GM23248 (cell line): ENCODE results near the gene SCAPER. TPM values are rescaled to one million over a fixed set of nuclear protein-coding genes. Genes with fewer than 3 reads are reported as not detected.

Experiments
- DNase-seq: peaks from one replicate; pipeline ENCODE4 v3.0.0-alpha.2; 2015
- H2AFZ ChIP-seq: fragments of 200-600 bp; sonication (generic); 2 replicates; pipeline ENCODE4 v1.6.1; 2016; ENCODE audit warnings: antibody characterized with exemption
- H3F3A ChIP-seq: fragments of 200-600 bp; sonication (generic); 2 replicates; pipeline ENCODE4 v1.6.1; 2016; ENCODE audit warnings: mild to moderate bottlenecking, antibody characterized with exemption, mixed run types; ENCODE audit not compliant: insufficient read depth
- H3K27ac ChIP-seq: fragments of 200-600 bp; sonication (generic); 2 replicates; pipeline ENCODE4 v1.5.1; 2016; ENCODE audit warnings: mild to moderate bottlenecking
- H3K27me3 ChIP-seq: fragments of 200-600 bp; sonication (generic); replicated peaks from 2 replicates; pipeline ENCODE4 v1.6.1; 2016; ENCODE audit warnings: mild to moderate bottlenecking; ENCODE audit not compliant: insufficient read depth
- H3K36me3 ChIP-seq: fragments of 200-600 bp; sonication (generic); 2 replicates; pipeline ENCODE4 v1.6.1; 2016; ENCODE audit warnings: low read depth, mild to moderate bottlenecking
- H3K4me1 ChIP-seq: fragments of 200-600 bp; sonication (generic); 2 replicates; pipeline ENCODE4 v1.6.1; 2016; ENCODE audit warnings: mild to moderate bottlenecking; ENCODE audit not compliant: insufficient read depth
- H3K4me2 ChIP-seq: fragments of 200-600 bp; sonication (generic); one replicate; pipeline ENCODE4 v1.6.1; 2016; ENCODE audit warnings: mild to moderate bottlenecking; ENCODE audit not compliant: unreplicated experiment
- H3K4me3 ChIP-seq: fragments of 200-600 bp; sonication (generic); 2 replicates; pipeline ENCODE4 v1.5.1; 2016; ENCODE audit warnings: mild to moderate bottlenecking
- H3K79me2 ChIP-seq: fragments of 200-600 bp; sonication (generic); 2 replicates; pipeline ENCODE4 v1.6.1; 2016; ENCODE audit warnings: mild to moderate bottlenecking; ENCODE audit not compliant: insufficient read depth
- H3K9ac ChIP-seq: fragments of 200-600 bp; sonication (generic); 2 replicates; pipeline ENCODE4 v1.6.1; 2016; ENCODE audit warnings: mild to moderate bottlenecking
- H3K9me2 ChIP-seq: fragments of 200-600 bp; sonication (generic); 2 replicates; pipeline ENCODE4 v1.6.1; 2016; ENCODE audit warnings: mixed run types, mild to moderate bottlenecking, moderate library complexity; ENCODE audit not compliant: insufficient read depth
- H3K9me3 ChIP-seq: fragments of 200-600 bp; sonication (generic); one replicate; pipeline ENCODE4 v1.6.1; 2017; ENCODE audit warnings: low read depth
- H4K20me1 ChIP-seq: fragments of 200-600 bp; sonication (generic); 2 replicates; pipeline ENCODE4 v1.6.0; 2016; ENCODE audit not compliant: insufficient read depth
- EZH2 ChIP-seq: fragments of 200-600 bp; sonication (generic); IDR thresholded peaks from 2 replicates; pipeline ENCODE4 v1.6.1; 2018; ENCODE audit warnings: antibody characterized with exemption, mild to moderate bottlenecking; ENCODE audit not compliant: insufficient read depth, poor library complexity, severe bottlenecking
- EZH2phosphoT487 ChIP-seq: fragments of 200-600 bp; sonication (generic); IDR thresholded peaks from 2 replicates; pipeline ENCODE4 v1.6.1; 2018; ENCODE audit warnings: antibody characterized with exemption, moderate library complexity, mild to moderate bottlenecking, low read depth; ENCODE audit not compliant: insufficient read depth
- WGBS, 2 experiments: methylation state at CpG; one replicate each; pipeline ENCODE4 v1.1.6; 2015 to 2017; ENCODE audit warnings: low lambda C conversion rate in 2 of 2, low coverage in 1 of 2; ENCODE audit errors: missing lambda C conversion rate in 2 of 2; 5-methylcytosine and 5-hydroxymethylcytosine counted together
- in situ Hi-C: fragments of 300-500 bp; cut with MboI; formaldehyde crosslinking; loops from 2 replicates; pipeline ENCODE4 v1.15.0; 2020
- polyA plus RNA-seq: library from polyadenylated mRNA; unstranded; fragments of >200 nt; fragmentation: Nextera tagmentation; extraction: Ambion mirVana; gene quantifications from 2 replicates; pipeline ENCODE4 v1.2.1, GENCODE V29; 2016
- total RNA-seq: library from RNA; depleted of rRNA; stranded (reverse); fragments of >200 nt; shearing (Covaris generic); gene quantifications from 2 replicates; pipeline ENCODE4 v1.2.3, GENCODE V29; 2014; rRNA removed

The SCAPER gene
- total RNA-seq: 5.9 and 10.4 TPM in 2 replicates
- 5.5 and 7.8 TPM in 2 replicates for polyA plus RNA-seq

GRCh38 chr15:76905013-76905839 lies at the start of gene SCAPER:
SCAPER (minus strand) TSS chr15:76905340; CDS start chr15:76883817, 21,523 bp downstream.
- peak within 1 kb of the TSS; percentile 77 for H3K9ac ChIP-seq
- peak within 1 kb of the TSS; percentile 73 for H3K4me3 ChIP-seq
- H3K9me3 ChIP-seq: no peaks in the 10 kb centered on the region
- peak; percentile 92 for DNase-seq
- in situ Hi-C loops: no loop called here
- H3F3A ChIP-seq: peaks cover 14% of the 10 kb centered on the region
- no peaks in the 10 kb centered on the region for H3K9me2 ChIP-seq
- peak within 1 kb of the TSS; percentile 85 for H3K4me2 ChIP-seq
- no peaks in the 10 kb centered on the region for H3K27me3 ChIP-seq
- no peak for TF ChIP-seq EZH2phosphoT487
- TF ChIP-seq EZH2: no peak
- H3K4me1 ChIP-seq: peaks cover 25% of the 10 kb centered on the region
- H3K79me2 ChIP-seq: peaks cover 9% of the 10 kb centered on the region; the same call in 1 of the 2 replicates
- H3K27ac ChIP-seq: no peak within 1 kb of the TSS
- no peaks in the 10 kb centered on the region for H3K36me3 ChIP-seq
- WGBS, 2 experiments: 1% methylated on average over 53 to 73 of the region's 78 CpGs
- peak within 1 kb of the TSS; percentile 99 for H2AFZ ChIP-seq
- no peaks in the 10 kb centered on the region for H4K20me1 ChIP-seq

- no peaks in the 10 kb centered on the region for H3K9me2 ChIP-seq
- TF ChIP-seq EZH2phosphoT487 (no peak), EZH2 (no peak)
- H3K9ac ChIP-seq: no peak overlapping the region
- H3K36me3 ChIP-seq: 0 out of 2 replicates have a peak, but pooled peaks cover 6% of the 10 kb centered on the region
- in situ Hi-C loops: no loop called here
- no peak overlapping the region for H2AFZ ChIP-seq
- H3K4me3 ChIP-seq: no peak overlapping the region
- 57 to 58% methylated on average over 2 of the region's 2 CpGs for WGBS, 2 experiments
- H4K20me1 ChIP-seq: no peaks in the 10 kb centered on the region
- no peaks in the 10 kb centered on the region for H3K27me3 ChIP-seq
- DNase-seq: no peak
- no peak overlapping the region for H3K27ac ChIP-seq
- no peaks in the 10 kb centered on the region for H3F3A ChIP-seq
- no peaks in the 10 kb centered on the region for H3K79me2 ChIP-seq
- no peaks in the 10 kb centered on the region for H3K4me1 ChIP-seq
- H3K9me3 ChIP-seq: no peaks in the 10 kb centered on the region
- no peak overlapping the region for H3K4me2 ChIP-seq
Measured at GRCh38 chr15:76954744-76955143, 49.6 kb upstream of the SCAPER start.

GRCh38 chr15:76953913-76954312 lies 48.8 kb upstream of the SCAPER start:
- Histone ChIP-seq H3K9me2 (no peaks in the 10 kb centered on the region), H3K27me3 (no peaks in the 10 kb centered on the region), H2AFZ (no peak overlapping the region), H3K4me3 (no peak overlapping the region), H3K4me1 (no peaks in the 10 kb centered on the region), H4K20me1 (no peaks in the 10 kb centered on the region), H3K79me2 (no peaks in the 10 kb centered on the region), H3K4me2 (no peak overlapping the region), H3K36me3 (peaks cover 12% of the 10 kb centered on the region; the same call in 1 of the 2 replicates), H3F3A (no peaks in the 10 kb centered on the region), H3K9ac (no peak overlapping the region), H3K9me3 (no peaks in the 10 kb centered on the region), H3K27ac (no peak overlapping the region)
- DNase-seq: no peak
- in situ Hi-C loops: no loop called here
- TF ChIP-seq EZH2 (no peak), EZH2phosphoT487 (no peak)
- WGBS, 2 experiments: 58 to 60% methylated on average over 3 of the region's 3 CpGs

GRCh38 chr15:76951220-76951619 lies 46.1 kb upstream of the SCAPER start:
- Histone ChIP-seq H3K4me1 (no peaks in the 10 kb centered on the region), H3K4me3 (no peak overlapping the region), H3K36me3 (peaks cover 28% of the 10 kb centered on the region), H3F3A (no peaks in the 10 kb centered on the region), H2AFZ (no peak overlapping the region), H3K27ac (no peak overlapping the region), H3K4me2 (no peak overlapping the region), H3K79me2 (no peaks in the 10 kb centered on the region), H3K9me2 (no peaks in the 10 kb centered on the region), H3K9me3 (no peaks in the 10 kb centered on the region), H3K27me3 (no peaks in the 10 kb centered on the region), H3K9ac (no peak overlapping the region), H4K20me1 (no peaks in the 10 kb centered on the region)
- in situ Hi-C loops: no loop called here
- DNase-seq: no peak
- TF ChIP-seq EZH2 (no peak), EZH2phosphoT487 (no peak)
- WGBS, 2 experiments: 97 to 100% methylated on average over 1 of the region's 1 CpG
